B cell (primary cell): ENCODE measurements around the gene COL4A6. TPM values are rescaled to one million over a fixed set of nuclear protein-coding genes. Genes with fewer than 3 reads are reported as not detected.

Source experiments
- ATAC-seq: fragments of 200-7000 bp; cut with Tn5 transposase; one replicate; pipeline ENCODE4 v1.10.0; 2021; ENCODE audit warnings: low read depth, mild to moderate bottlenecking, moderate number of reproducible peaks, moderate library complexity
- CTCF ChIA-PET: fragments of 350-600 bp; sonication (Branson Sonifier 250); formaldehyde crosslinking; loops from one replicate; lab custom pipeline; 2021; ENCODE audit warnings: antibody characterized with exemption, inconsistent platforms; lab: Charles Lee
- POLR2A ChIA-PET: fragments of 350-600 bp; sonication (Branson Sonifier 250); formaldehyde crosslinking; loops from one replicate; lab custom pipeline; 2021; ENCODE audit warnings: antibody characterized with exemption; lab: Charles Lee
- DNase-seq: peaks from one replicate; pipeline ENCODE4 v3.0.0; 2013
- H2AFZ ChIP-seq: 2 replicates; pipeline ENCODE4 v1.6.1; 2012; ENCODE audit warnings: mild to moderate bottlenecking, low read depth, low read length; ENCODE audit not compliant: insufficient read depth, poor library complexity, severe bottlenecking
- H3K27ac ChIP-seq, 2 donors: 1 replicate in 1 of 2; 2 replicates in 1 of 2; pipeline ENCODE4 v1.5.1; 2012 to 2013; ENCODE audit warnings: low read length in 2 of 2, mild to moderate bottlenecking in 2 of 2, moderate library complexity in 1 of 2
- H3K27me3 ChIP-seq, 4 experiments: fragments of 200-600 bp in 1 of 4; sonication (generic) in 1 of 4; replicated peaks in 1 of 4; 1 replicate in 2 of 4; 2 replicates in 2 of 4; pipeline versions ENCODE4 v1.6.1 to v1.7.0; 2013 to 2016; ENCODE audit warnings: low read length in 3 of 4, mild to moderate bottlenecking in 2 of 4, mixed read lengths in 1 of 4, moderate library complexity in 1 of 4; ENCODE audit not compliant: insufficient read depth in 4 of 4, control insufficient read depth in 3 of 4; ENCODE audit errors: control extremely low read depth in 1 of 4
- H3K36me3 ChIP-seq, 2 experiments: replicated peaks in 1 of 2; 1 replicate in 1 of 2; 2 replicates in 1 of 2; pipeline versions ENCODE4 v1.6.1 to v1.7.1; 2013; ENCODE audit warnings: low read length in 1 of 2; ENCODE audit not compliant: insufficient read depth in 2 of 2, control insufficient read depth in 1 of 2; ENCODE audit errors: control extremely low read depth in 1 of 2, extremely low read depth in 1 of 2
- H3K4me1 ChIP-seq, 2 donors: fragments of 200-600 bp in 1 of 2; sonication (generic) in 1 of 2; 1 replicate in 1 of 2; 2 replicates in 1 of 2; pipeline versions ENCODE4 v1.5.1 to v1.6.1; 2013 to 2017; ENCODE audit warnings: low read length in 2 of 2; ENCODE audit not compliant: control insufficient read depth in 2 of 2, insufficient read depth in 2 of 2
- H3K4me2 ChIP-seq: replicated peaks from 2 replicates; pipeline ENCODE3; 2012; ENCODE audit warnings: mild to moderate bottlenecking, low read depth, low read length; ENCODE audit not compliant: poor library complexity, severe bottlenecking
- H3K4me3 ChIP-seq, 5 experiments: fragments of 200-600 bp in 1 of 5; sonication (generic) in 1 of 5; 1 replicate in 3 of 5; 2 replicates in 2 of 5; pipeline versions ENCODE4 v1.5.1 to v1.7.0; 2011 to 2016; ENCODE audit warnings: low read length in 4 of 5, mild to moderate bottlenecking in 4 of 5, low read depth in 2 of 5, control low read depth in 1 of 5, moderate library complexity in 1 of 5; ENCODE audit not compliant: insufficient read depth in 1 of 5; ENCODE audit errors: control extremely low read depth in 1 of 5, extremely low read depth in 1 of 5
- H3K79me2 ChIP-seq: fragments of 200-600 bp; sonication (generic); one replicate; pipeline ENCODE4 v1.6.0; 2016; ENCODE audit warnings: low read length; ENCODE audit not compliant: control insufficient read depth, insufficient read depth
- H3K9ac ChIP-seq: fragments of 200-600 bp; sonication (generic); 2 replicates; pipeline ENCODE4 v1.6.1; 2017; ENCODE audit warnings: mild to moderate bottlenecking, low read length, moderate library complexity
- H3K9me3 ChIP-seq, 3 donors: one replicate each; pipeline versions ENCODE4 v1.6.1 to v1.7.1; 2013; ENCODE audit warnings: low read length in 2 of 3; ENCODE audit not compliant: control insufficient read depth in 2 of 3, insufficient read depth in 1 of 3; ENCODE audit errors: control extremely low read depth in 1 of 3
- H4K20me1 ChIP-seq: 2 replicates; pipeline ENCODE4 v1.6.0; 2012; ENCODE audit warnings: mild to moderate bottlenecking, low read length; ENCODE audit not compliant: insufficient read depth, control insufficient read depth, poor library complexity, severe bottlenecking
- H3K27ac Mint-ChIP-seq: one replicate; pipeline ENCODE4 v1.8.0; 2021; ENCODE audit warnings: mixed read lengths
- H3K27me3 Mint-ChIP-seq: one replicate; pipeline ENCODE4 v1.8.0; 2021; ENCODE audit warnings: mixed read lengths
- H3K4me1 Mint-ChIP-seq: one replicate; pipeline ENCODE4 v1.8.0; 2021; ENCODE audit warnings: mixed read lengths
- H3K4me3 Mint-ChIP-seq: one replicate; pipeline ENCODE4 v1.8.0; 2021; ENCODE audit warnings: mixed read lengths
- H3K9me3 Mint-ChIP-seq: one replicate; pipeline ENCODE4 v1.8.0; 2022; ENCODE audit warnings: mixed read lengths; ENCODE audit not compliant: insufficient read depth
- EZH2 ChIP-seq: IDR thresholded peaks from 2 replicates; pipeline ENCODE4 v1.6.1; 2012; ENCODE audit warnings: borderline replicate concordance, low read depth, mild to moderate bottlenecking, moderate library complexity, low read length; ENCODE audit not compliant: insufficient read depth, poor library complexity, severe bottlenecking
- WGBS: methylation state at CpG from one replicate; pipeline ENCODE4 v1.1.5; 2013; ENCODE audit warnings: missing lambda C conversion rate; ENCODE audit not compliant: insufficient coverage; 5-methylcytosine and 5-hydroxymethylcytosine counted together
- intact Hi-C: fragments of 100-400 bp; cut with micrococcal nuclease; formaldehyde crosslinking; loops from one replicate; pipeline ENCODE4 v1.10.0; 2022
- polyA plus RNA-seq: library from polyadenylated mRNA; depleted of rRNA; stranded (reverse); fragments of >200 nt; gene quantifications from 2 replicates; pipeline ENCODE4 v1.2.3, GENCODE V29; 2012
- total RNA-seq, 2 donors: library from RNA; stranded (reverse); fragments of 120-200 nt in 1 of 2; gene quantifications; 1 replicate in 1 of 2; 2 replicates in 1 of 2; pipeline versions ENCODE4 v1.2.3 to v1.2.4, GENCODE V29; 2013 to 2022
- TF ChIP-seq, protein P1 (sequence below): fragments of 200-600 bp; IDR thresholded peaks from one replicate; pipeline ENCODE4 v1.8.0; 2022; ENCODE audit warnings: antibody characterized with exemption, mild to moderate bottlenecking

The COL4A6 gene
- total and polyA plus RNA-seq, 2 donors (not counting 1 experiment from before 2014, with no cell fraction given) = not detected

DNA sequence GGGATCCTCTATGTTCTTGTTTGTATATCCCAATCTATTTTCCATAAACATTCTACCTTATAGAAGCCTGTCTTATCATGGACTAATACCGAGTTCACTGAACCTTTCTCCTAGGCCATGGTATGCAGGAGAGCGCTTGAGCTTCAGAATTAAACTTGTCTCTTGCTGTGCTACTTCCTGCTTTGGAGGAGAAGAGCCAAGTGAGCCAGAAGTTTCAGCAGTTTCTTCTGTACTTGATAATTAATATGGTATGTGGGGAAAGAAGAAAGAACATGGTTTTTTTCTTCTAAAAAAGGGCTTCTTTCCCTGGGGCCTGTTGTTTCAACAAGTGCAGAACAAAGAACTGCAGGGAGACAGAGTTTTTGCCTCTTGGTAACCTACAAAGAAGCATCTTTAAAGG is 173.8 kb downstream of the COL4A6 start:
- Histone ChIP-seq H2AFZ (no peak overlapping the region), H3K9me3 (no peaks in the 10 kb centered on the region), H3K79me2 (no peaks in the 10 kb centered on the region), H3K4me1 (no peaks in the 10 kb centered on the region), H3K27me3 (no peaks in the 10 kb centered on the region), H3K4me3 (no peak overlapping the region), H3K36me3 (no peaks in the 10 kb centered on the region), H3K9ac (no peak overlapping the region), H3K27ac (no peak overlapping the region), H3K4me2 (no peak overlapping the region), H4K20me1 (no peaks in the 10 kb centered on the region)
- DNase-seq (no peak), ATAC-seq (no peak)
- WGBS = no CpG with 5 or more reads among the region's 2 CpGs
- ChIA-PET CTCF (no interaction called here), POLR2A (no interaction called here)
- Mint-ChIP-seq H3K9me3 (no peaks in the 10 kb centered on the region), H3K4me1 (no peaks in the 10 kb centered on the region), H3K27ac (no peak overlapping the region), H3K4me3 (no peak overlapping the region), H3K27me3 (peaks cover 9% of the 10 kb centered on the region)
- intact Hi-C loops = no loop called here
- no peak for TF ChIP-seq EZH2
- TF ChIP-seq, protein P1, sequence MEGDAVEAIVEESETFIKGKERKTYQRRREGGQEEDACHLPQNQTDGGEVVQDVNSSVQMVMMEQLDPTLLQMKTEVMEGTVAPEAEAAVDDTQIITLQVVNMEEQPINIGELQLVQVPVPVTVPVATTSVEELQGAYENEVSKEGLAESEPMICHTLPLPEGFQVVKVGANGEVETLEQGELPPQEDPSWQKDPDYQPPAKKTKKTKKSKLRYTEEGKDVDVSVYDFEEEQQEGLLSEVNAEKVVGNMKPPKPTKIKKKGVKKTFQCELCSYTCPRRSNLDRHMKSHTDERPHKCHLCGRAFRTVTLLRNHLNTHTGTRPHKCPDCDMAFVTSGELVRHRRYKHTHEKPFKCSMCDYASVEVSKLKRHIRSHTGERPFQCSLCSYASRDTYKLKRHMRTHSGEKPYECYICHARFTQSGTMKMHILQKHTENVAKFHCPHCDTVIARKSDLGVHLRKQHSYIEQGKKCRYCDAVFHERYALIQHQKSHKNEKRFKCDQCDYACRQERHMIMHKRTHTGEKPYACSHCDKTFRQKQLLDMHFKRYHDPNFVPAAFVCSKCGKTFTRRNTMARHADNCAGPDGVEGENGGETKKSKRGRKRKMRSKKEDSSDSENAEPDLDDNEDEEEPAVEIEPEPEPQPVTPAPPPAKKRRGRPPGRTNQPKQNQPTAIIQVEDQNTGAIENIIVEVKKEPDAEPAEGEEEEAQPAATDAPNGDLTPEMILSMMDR = no peak

DNA sequence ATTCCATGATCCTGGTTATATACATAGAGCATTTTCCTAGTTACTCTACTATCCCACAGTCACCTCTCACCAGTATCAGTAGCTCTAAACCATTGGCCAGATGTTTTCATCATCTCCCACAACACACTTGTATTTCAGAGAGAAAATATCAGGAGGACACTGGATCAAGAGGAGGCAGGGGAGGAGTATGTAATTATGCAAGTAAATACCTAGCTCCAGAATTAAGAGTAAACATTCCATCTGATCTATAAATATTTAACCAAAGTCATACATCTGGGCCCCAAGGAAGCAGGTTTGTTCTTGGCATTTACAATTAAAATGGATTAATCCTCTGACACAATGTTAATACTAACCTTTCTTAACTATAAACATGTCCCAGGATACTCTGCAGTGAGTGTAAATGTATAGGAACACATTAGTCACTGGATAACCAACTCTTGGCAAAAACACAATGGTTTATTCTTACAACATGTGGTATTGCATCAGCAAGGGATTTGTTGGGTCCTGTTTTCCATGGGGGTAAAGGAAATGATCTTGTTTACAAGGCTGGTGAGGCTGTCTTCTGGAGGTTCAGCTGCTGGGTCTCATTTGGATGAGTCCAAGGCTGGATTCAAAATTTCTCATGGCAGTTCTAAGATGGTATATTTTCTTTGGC is 176.5 kb downstream of the COL4A6 start:
- H3K4me1 ChIP-seq = no peaks in the 10 kb centered on the region
- POLR2A ChIA-PET = no interaction called here
- H2AFZ ChIP-seq = no peak overlapping the region
- no peak for TF ChIP-seq EZH2
- TF ChIP-seq, protein P1 = no peak
- no peak overlapping the region for H3K27ac Mint-ChIP-seq
- no peak overlapping the region for H3K4me2 ChIP-seq
- H3K27ac ChIP-seq = no peak overlapping the region
- intact Hi-C loops = no loop called here
- CTCF ChIA-PET = no interaction called here
- peaks cover 9% of the 10 kb centered on the region for H3K27me3 Mint-ChIP-seq
- H3K4me3 Mint-ChIP-seq = no peak overlapping the region
- no peak overlapping the region for H3K4me3 ChIP-seq
- DNase-seq = no peak
- H3K9me3 Mint-ChIP-seq = no peaks in the 10 kb centered on the region
- no peak for ATAC-seq
- no peaks in the 10 kb centered on the region for H4K20me1 ChIP-seq
- H3K9me3 ChIP-seq = no peaks in the 10 kb centered on the region
- no peak overlapping the region for H3K9ac ChIP-seq
- no peaks in the 10 kb centered on the region for H3K79me2 ChIP-seq
- no peaks in the 10 kb centered on the region for H3K4me1 Mint-ChIP-seq
- no peaks in the 10 kb centered on the region for H3K27me3 ChIP-seq
- H3K36me3 ChIP-seq = no peaks in the 10 kb centered on the region
